Thyroid gland (tissue), 4 donors: ENCODE measurements around the gene ARMC10.

Experiments
- CTCF ChIP-seq, 6 experiments: fragments of 200-600 bp in 3 of 6; fragments of 450-650 bp in 3 of 6; sonication (generic) in 3 of 6; IDR thresholded peaks; one replicate each; pipeline ENCODE4 v1.5.1; 2016 to 2019; ENCODE audit warnings: antibody characterized with exemption in 6 of 6, mild to moderate bottlenecking in 2 of 6, inconsistent platforms in 1 of 6, moderate library complexity in 1 of 6
- POLR2A ChIP-seq, 2 donors: fragments of 450-650 bp; IDR thresholded peaks; one replicate each; pipeline ENCODE4 v1.6.1; 2017; ENCODE audit warnings: antibody characterized with exemption in 2 of 2, mild to moderate bottlenecking in 2 of 2, moderate library complexity in 1 of 2

- no peak for TF ChIP-seq CTCF (IDR thresholded peaks at IDR 0.05)
- TF ChIP-seq POLR2A (IDR thresholded peaks at IDR 0.05), result no peak
These were observed 67.6 kb downstream of the ARMC10 start for GRCh38 chr7:103142494-103142893.
